Thyroid gland (tissue), 4 donors: ENCODE results near the gene DGKD. TPM values are rescaled to one million over a fixed set of nuclear protein-coding genes. Genes with fewer than 3 reads are reported as not detected.
A peak's percentile ranks its signal among the peaks of the same experiment; 100 is the strongest.

Source experiments
- DNase-seq, 2 donors: peaks; one replicate each; pipeline ENCODE4 v3.0.0-alpha.2; 2019
- H3K27ac ChIP-seq, 3 donors: fragments of 200-600 bp; sonication (generic); 1 replicate in 2 of 3; 2 replicates in 1 of 3; pipeline ENCODE4 v1.5.1; 2016 to 2019; ENCODE audit warnings: mild to moderate bottlenecking in 1 of 3, moderate library complexity in 1 of 3
- H3K27me3 ChIP-seq: fragments of 200-600 bp; sonication (generic); one replicate; pipeline ENCODE4 v1.5.1; 2019
- H3K36me3 ChIP-seq, 2 donors: fragments of 200-600 bp; sonication (generic); one replicate each; pipeline ENCODE4 v1.5.1; 2016 to 2019
- H3K4me1 ChIP-seq, 2 donors: fragments of 200-600 bp; sonication (generic); one replicate each; pipeline ENCODE4 v1.5.1; 2017 to 2019
- H3K4me3 ChIP-seq, 3 donors: fragments of 200-600 bp; sonication (generic); replicated peaks in 1 of 3; 1 replicate in 2 of 3; 2 replicates in 1 of 3; pipeline ENCODE4 v1.5.1; 2016; ENCODE audit warnings: mild to moderate bottlenecking in 1 of 3
- H3K9me3 ChIP-seq: fragments of 200-600 bp; sonication (generic); one replicate; pipeline ENCODE4 v1.5.1; 2017
- POLR2A ChIP-seq, 2 donors: fragments of 450-650 bp; IDR thresholded peaks; one replicate each; pipeline ENCODE4 v1.6.1; 2017; ENCODE audit warnings: antibody characterized with exemption in 2 of 2, mild to moderate bottlenecking in 2 of 2, moderate library complexity in 1 of 2
- WGBS, 2 donors: methylation state at CpG; one replicate each; pipeline ENCODE4 v1.1.5; 2017; 5-methylcytosine and 5-hydroxymethylcytosine counted together
- intact Hi-C: fragments of 100-400 bp; cut with DNase I; formaldehyde crosslinking; loops from one replicate; pipeline ENCODE4 v1.15.1; 2023
- total RNA-seq, 4 donors: library from RNA; depleted of rRNA; stranded (reverse); fragments of >200 nt; gene quantifications; one replicate each; pipeline ENCODE4 v1.2.3, GENCODE V29; 2016
- TF ChIP-seq, protein P1 (sequence below), 6 experiments: fragments of 200-600 bp in 3 of 6; fragments of 450-650 bp in 3 of 6; sonication (generic) in 3 of 6; IDR thresholded peaks; one replicate each; pipeline ENCODE4 v1.5.1; 2016 to 2019; ENCODE audit warnings: antibody characterized with exemption in 6 of 6, mild to moderate bottlenecking in 2 of 6, inconsistent platforms in 1 of 6, moderate library complexity in 1 of 6

DGKD gene
- total RNA-seq, 4 donors from 2014 or later: 22.3 to 71.7 (median 27.3) TPM

DNA sequence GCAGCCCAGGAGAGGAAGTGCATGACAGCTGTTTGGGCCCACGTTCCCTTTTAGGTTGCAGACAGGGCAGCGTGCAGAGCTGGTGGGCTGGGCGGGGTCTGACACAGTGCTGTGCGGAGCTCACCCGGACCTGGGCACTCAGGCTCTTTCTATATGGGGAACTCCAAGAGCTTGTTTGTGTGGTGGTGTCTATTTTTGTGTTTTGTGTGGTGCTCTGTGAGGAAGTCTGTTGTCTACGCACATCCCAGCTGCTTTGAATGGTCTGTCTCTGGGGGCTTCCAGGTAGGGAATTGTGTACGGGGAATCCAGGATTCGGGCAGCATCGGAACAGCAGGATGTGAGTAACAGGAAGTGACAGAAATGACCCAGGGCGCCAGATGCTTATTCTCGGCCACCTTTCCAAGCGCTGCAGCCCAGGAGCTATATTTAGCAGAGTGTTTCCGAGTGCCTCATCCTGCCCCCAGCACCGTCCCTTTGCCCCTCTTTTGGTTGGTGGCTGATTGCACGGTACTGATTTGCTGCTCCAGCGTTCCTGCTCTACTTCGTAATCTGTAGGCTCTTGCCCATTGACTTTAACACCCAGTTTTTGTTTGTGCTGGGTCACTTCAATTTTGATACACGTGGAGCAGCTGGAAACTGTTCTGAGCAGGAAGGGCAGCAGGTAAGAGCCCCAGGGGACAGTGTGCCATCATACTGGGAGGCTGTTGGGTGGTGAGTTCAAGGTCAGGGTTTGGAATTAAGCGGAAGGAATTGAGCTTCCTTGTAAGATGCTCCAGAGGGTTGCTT, 64.7 kb downstream of the DGKD start:
- Histone ChIP-seq H3K27me3 (no peaks in the 10 kb centered on the region), H3K4me1 (peaks cover 77 to 93% of the 10 kb centered on the region in 2 donors), H3K9me3 (no peaks in the 10 kb centered on the region), H3K4me3 (no peak overlapping the region), H3K36me3 (no peaks in the 10 kb centered on the region), H3K27ac (peak overlapping the region; percentile 91 to 96 (median 95))
- intact Hi-C loops: no loop called here
- TF ChIP-seq, protein P1, sequence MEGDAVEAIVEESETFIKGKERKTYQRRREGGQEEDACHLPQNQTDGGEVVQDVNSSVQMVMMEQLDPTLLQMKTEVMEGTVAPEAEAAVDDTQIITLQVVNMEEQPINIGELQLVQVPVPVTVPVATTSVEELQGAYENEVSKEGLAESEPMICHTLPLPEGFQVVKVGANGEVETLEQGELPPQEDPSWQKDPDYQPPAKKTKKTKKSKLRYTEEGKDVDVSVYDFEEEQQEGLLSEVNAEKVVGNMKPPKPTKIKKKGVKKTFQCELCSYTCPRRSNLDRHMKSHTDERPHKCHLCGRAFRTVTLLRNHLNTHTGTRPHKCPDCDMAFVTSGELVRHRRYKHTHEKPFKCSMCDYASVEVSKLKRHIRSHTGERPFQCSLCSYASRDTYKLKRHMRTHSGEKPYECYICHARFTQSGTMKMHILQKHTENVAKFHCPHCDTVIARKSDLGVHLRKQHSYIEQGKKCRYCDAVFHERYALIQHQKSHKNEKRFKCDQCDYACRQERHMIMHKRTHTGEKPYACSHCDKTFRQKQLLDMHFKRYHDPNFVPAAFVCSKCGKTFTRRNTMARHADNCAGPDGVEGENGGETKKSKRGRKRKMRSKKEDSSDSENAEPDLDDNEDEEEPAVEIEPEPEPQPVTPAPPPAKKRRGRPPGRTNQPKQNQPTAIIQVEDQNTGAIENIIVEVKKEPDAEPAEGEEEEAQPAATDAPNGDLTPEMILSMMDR (IDR thresholded peaks at IDR 0.05): no peak
- no peak for TF ChIP-seq POLR2A (IDR thresholded peaks at IDR 0.05)
- peak; percentile 27 to 30 for DNase-seq
- 73 to 79% methylated on average over 19 of the region's 19 CpGs for WGBS, 2 donors

DNA sequence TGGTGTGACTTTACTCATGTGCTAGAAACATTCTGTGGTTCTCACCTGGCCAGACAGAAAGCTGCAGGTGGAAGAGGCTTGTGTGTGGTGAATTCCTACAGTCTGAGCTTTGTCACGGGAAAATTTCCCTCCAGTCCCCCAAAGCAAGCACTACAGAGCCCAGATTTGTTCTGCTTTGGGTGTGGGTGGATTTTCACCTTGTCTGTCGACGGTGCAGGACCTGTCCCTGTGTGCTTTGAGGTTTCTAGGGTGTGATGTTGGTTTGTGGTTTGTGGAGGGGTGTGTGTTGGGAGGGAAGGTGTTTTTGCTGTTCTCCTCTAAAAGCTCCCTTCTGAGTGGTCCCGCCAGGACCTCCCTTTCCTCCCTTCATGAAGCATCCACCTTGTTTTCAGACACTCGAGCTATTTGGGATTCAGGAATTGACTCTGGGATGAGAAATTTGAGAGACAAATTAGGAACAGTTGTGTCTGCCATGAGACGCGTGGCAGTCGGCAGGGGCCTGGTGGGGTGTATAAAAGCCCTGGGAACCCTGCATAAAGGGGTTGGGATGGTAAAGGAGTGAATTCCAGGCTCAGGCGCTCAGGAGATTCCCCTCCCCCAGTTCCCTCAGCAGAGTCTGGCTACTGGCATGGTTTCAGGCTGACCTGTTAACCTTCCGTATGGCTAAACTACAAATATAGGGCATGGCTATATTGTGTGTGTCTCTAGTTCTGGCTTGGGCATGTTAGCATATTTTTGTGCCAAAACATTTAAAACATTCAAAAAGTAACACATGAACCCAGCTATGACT, 65.5 kb downstream of the DGKD start:
- WGBS, 2 donors: 73 to 81% methylated on average over 10 of the region's 10 CpGs
- Histone ChIP-seq H3K9me3 (no peaks in the 10 kb centered on the region), H3K4me3 (no peak overlapping the region), H3K36me3 (no peaks in the 10 kb centered on the region), H3K4me1 (peaks cover 71 to 92% of the 10 kb centered on the region in 2 donors), H3K27me3 (no peaks in the 10 kb centered on the region), H3K27ac (peak overlapping the region; percentile 41 to 96 (median 95))
- DNase-seq: no peak
- intact Hi-C loops: no loop called here
- TF ChIP-seq, protein P1 (IDR thresholded peaks at IDR 0.05): no peak
- TF ChIP-seq POLR2A (IDR thresholded peaks at IDR 0.05): no peak

DNA sequence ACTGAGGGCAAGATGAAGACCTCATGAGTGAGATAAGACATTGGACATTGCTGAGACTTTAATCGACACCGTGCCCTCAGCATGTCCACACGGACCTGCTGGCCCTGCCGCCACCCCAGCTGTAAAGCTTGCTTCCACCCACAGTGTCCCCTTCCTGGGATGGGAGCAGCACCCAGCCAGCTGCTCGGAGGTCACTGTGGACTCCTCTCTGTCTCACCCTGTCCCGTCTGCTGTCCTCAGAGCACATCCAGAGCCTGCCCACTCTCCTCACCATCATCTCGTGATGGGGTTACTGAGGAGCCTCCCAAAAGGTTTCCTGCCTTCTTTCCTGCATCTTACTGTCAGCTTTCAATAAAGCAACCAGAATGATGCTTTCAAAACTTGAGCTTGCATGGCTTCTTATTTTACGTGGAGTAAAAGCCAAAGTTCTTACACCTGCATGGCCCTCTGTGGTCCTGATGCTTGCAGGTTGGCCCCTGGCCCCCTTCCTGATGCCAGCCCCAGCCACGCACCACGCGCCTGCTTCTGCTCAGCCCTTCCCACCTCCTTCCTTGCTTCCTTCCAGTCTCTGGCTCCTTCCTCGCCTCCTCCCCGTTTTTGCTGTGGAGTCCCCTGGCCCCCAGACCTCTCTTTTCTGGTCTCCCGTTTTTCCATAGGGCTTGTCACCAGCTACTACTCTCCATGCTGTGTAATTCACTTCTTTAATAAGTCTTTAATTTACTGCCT, 67.0 kb downstream of the DGKD start:
- Histone ChIP-seq H3K36me3 (no peaks in the 10 kb centered on the region), H3K27me3 (no peaks in the 10 kb centered on the region), H3K4me1 (peaks cover 58 to 78% of the 10 kb centered on the region in 2 donors), H3K27ac (peak overlapping the region; percentile 73 to 96 (median 95)), H3K4me3 (no peak overlapping the region), H3K9me3 (no peaks in the 10 kb centered on the region)
- WGBS, 2 donors: 81 to 86% methylated on average over 14 of the region's 14 CpGs
- DNase-seq: no peak
- TF ChIP-seq, protein P1 (IDR thresholded peaks at IDR 0.05): no peak
- no peak for TF ChIP-seq POLR2A (IDR thresholded peaks at IDR 0.05)
- intact Hi-C loops: no loop called here

DNA sequence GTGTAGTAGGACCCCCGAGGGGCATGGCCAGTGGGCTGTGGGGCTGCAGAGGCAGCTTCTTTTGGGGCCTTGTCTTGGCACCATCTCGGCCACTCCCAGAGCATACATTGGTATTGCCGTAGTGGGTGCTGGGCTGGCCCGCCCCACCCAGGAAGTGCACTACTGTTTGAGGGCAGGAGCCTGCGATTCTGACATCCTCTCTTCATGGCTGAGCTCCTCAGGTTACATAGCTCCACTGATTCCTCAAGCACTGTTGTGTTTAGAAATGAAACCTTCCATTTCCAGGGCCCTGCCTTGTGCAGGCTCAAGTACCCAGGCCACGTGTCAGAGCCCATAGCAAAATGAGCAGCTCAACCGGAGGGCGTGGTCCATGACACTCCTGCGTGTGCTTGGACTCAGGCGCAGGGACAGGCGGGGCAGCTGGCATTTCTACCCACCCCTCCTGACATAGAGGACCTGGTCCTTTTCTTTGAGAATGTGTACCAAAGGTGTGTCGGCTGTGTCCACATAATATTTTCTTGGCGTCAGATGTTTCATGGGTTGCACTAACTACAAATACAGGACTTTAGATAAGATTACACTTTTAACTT, 67.9 kb downstream of the DGKD start:
- Histone ChIP-seq H3K27ac (peak overlapping the region; percentile 81 to 96 (median 95)), H3K9me3 (no peaks in the 10 kb centered on the region), H3K27me3 (no peaks in the 10 kb centered on the region), H3K4me1 (peaks cover 49 to 69% of the 10 kb centered on the region in 2 donors), H3K4me3 (no peak overlapping the region), H3K36me3 (no peaks in the 10 kb centered on the region)
- 24 to 46% methylated on average over 13 of the region's 13 CpGs for WGBS, 2 donors
- intact Hi-C loops: no loop called here
- TF ChIP-seq, protein P1 (IDR thresholded peaks at IDR 0.05): no peak
- TF ChIP-seq POLR2A (IDR thresholded peaks at IDR 0.05): peak in 1 of 2 donors; percentile 67
- DNase-seq: peak; percentile 98 to 99
